ENCODE measurements around the gene PEAK3. TPM values are rescaled to one million over a fixed set of nuclear protein-coding genes. Genes with fewer than 3 reads are reported as not detected.
A peak's percentile ranks its signal among the peaks of the same experiment; 100 is the strongest.

PEAK3 gene
- polyA plus RNA-seq, 3 donors: 2.4 to 6.3 (median 2.9) TPM

DNA sequence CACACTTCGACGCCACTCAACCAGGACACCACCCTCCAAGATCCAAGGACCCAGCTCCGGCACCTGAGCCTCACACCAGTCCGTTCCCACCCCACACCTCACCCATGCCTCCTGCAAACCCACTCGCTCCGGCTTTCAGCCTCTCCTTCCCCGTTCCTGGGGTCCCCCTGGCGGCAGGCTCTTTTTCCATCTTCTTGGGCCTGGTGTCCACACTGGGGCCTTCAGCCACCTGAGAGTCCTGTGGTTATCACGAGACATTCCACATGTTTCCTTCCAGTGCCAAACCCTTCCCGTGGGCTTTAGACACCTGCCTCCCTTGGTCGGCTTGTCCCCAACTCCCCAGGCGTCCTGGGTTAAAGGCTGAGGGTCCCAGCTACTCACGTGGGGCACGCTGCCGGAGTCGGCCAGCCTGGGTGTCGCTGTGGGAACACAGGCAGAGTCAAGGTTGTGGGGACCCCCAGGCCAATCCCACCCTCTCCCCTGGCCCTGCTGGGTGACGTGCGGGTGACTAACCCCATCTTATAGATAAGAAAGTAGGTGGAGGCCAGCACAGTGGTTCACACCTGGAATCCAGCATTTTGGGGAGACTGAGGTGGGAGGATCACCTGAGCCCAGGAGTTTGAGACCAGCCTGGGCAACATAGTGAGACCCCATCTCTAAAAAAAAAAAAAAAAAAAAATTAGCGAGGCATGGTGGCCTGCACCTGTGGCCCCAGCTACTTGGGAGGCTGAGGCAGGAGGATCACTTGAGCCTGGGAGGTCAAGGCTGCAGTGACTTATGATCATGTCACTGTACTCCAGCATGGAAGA is 27.7 kb downstream of the PEAK3 start:
- Histone ChIP-seq H2AFZ (ENCODE audit: insufficient read depth, low read depth, low read length, poor library complexity, severe bottlenecking) (peak overlapping the region; percentile 71), H3K27me3 (ENCODE audit: control insufficient read depth in 2 of 2, insufficient read depth in 2 of 2, low read length in 2 of 2) (peaks cover 18 to 44% of the 10 kb centered on the region in 2 donors), H3K9me3 (replicated peaks in 1 of 2; ENCODE audit: control insufficient read depth in 1 of 2, insufficient read depth in 1 of 2, low read length in 2 of 2) (peaks cover 0 to 14% of the 10 kb centered on the region in 2 donors), H3K79me2 (ENCODE audit: insufficient read depth, low read length) (no peaks in the 10 kb centered on the region), H3K27ac (ENCODE audit: low read depth in 1 of 2, low read length in 2 of 2) (no peak overlapping the region), H3K9ac (ENCODE audit: insufficient read depth, low read length, poor library complexity, severe bottlenecking) (no peak overlapping the region), H4K20me1 (ENCODE audit: insufficient read depth, low read length) (peaks cover 38% of the 10 kb centered on the region), H3K4me3 (replicated peaks in 1 of 3; ENCODE audit: low read depth in 2 of 3, low read length in 3 of 3) (peak overlapping the region in 1 of 3 experiments; percentile 70), H3K4me2 (replicated peaks; ENCODE audit: extremely low read depth, low read length, poor library complexity, severe bottlenecking) (peak overlapping the region; percentile 74), H3K36me3 (replicated peaks in 1 of 2; ENCODE audit: control insufficient read depth in 1 of 2, insufficient read depth in 2 of 2, low read length in 2 of 2) (no peaks in the 10 kb centered on the region), H3K4me1 (ENCODE audit: control insufficient read depth in 1 of 2, insufficient read depth in 2 of 2, low read length in 2 of 2) (peaks cover 32 to 42% of the 10 kb centered on the region in 2 donors)
- intact Hi-C loops (cut with micrococcal nuclease): no loop called here
- Mint-ChIP-seq H3K4me3 (peak overlapping the region; percentile 50 to 86), H3K27me3 (ENCODE audit: low read depth in 3 of 3) (peaks cover 38 to 68% (median 48%) of the 10 kb centered on the region in 3 donors), H3K4me1 (peaks cover 22% of the 10 kb centered on the region), H3K27ac (no peak overlapping the region), H3K36me3 (peaks cover 0 to 4% of the 10 kb centered on the region in 2 donors), H3K9me3 (peaks cover 0 to 5% (median 0%) of the 10 kb centered on the region in 7 donors)
- TF ChIP-seq, protein P1, sequence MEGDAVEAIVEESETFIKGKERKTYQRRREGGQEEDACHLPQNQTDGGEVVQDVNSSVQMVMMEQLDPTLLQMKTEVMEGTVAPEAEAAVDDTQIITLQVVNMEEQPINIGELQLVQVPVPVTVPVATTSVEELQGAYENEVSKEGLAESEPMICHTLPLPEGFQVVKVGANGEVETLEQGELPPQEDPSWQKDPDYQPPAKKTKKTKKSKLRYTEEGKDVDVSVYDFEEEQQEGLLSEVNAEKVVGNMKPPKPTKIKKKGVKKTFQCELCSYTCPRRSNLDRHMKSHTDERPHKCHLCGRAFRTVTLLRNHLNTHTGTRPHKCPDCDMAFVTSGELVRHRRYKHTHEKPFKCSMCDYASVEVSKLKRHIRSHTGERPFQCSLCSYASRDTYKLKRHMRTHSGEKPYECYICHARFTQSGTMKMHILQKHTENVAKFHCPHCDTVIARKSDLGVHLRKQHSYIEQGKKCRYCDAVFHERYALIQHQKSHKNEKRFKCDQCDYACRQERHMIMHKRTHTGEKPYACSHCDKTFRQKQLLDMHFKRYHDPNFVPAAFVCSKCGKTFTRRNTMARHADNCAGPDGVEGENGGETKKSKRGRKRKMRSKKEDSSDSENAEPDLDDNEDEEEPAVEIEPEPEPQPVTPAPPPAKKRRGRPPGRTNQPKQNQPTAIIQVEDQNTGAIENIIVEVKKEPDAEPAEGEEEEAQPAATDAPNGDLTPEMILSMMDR (IDR thresholded peaks at IDR 0.05): no peak
- DNase-seq: no peak
- 70% methylated on average over 12 of the region's 20 CpGs for WGBS (ENCODE audit: insufficient coverage)

DNA sequence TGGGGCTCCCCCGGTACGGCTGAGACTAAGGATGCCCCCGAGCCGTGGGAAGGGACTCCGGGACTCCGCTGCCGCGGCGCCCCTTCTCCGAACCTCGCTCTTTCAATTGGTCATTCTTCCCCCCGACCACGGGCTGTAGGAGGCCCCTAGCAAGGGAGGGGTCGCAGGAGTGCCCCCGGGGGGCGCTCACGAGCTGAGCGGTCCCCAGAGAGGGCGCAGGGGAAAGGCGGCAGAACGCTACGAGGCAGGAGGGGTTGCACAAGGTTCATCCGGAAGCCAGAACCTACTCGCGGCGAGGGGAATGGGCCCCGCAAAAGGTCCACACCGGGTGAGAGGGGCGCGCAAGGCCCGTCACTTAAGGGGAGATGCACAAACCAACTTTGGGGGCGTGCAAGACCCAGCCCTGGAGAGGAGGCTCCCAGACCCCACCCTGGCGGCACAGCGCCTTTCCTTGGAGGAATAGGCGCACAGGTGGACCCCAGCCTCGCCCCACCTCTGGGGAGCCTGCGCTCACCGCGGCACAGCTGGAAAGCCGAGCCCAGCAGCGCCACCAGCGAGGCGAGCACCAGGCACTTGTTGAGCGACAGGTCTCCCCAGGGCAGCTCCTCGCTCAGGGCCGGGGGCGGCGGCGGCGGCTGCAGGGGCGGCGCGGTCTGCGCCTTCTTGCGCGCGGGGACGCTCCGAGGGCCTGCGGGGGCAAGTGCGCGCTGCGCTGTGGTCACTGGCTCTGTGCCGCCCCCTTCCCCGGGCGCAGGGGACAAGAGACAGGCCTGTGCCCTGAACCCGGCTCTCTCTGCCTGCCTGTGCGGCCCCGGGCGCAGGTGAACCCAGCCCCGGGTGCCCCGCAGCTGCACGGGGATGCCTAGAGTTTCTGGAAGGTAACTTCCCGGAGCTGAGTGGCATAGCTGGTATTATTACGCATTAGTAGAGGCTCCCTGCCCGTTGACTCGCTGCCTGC is 28.6 kb downstream of the PEAK3 start:
- Histone ChIP-seq H3K36me3 (replicated peaks in 1 of 2; ENCODE audit: control insufficient read depth in 1 of 2, insufficient read depth in 2 of 2, low read length in 2 of 2) (peaks cover 6% of the 10 kb centered on the region in 2 donors), H3K4me2 (replicated peaks; ENCODE audit: extremely low read depth, low read length, poor library complexity, severe bottlenecking) (peak overlapping the region; percentile 74), H3K4me3 (replicated peaks in 1 of 3; ENCODE audit: low read depth in 2 of 3, low read length in 3 of 3) (peak overlapping the region in 2 of 3 experiments; percentile 7 to 70), H3K9ac (ENCODE audit: insufficient read depth, low read length, poor library complexity, severe bottlenecking) (no peak overlapping the region), H3K79me2 (ENCODE audit: insufficient read depth, low read length) (no peaks in the 10 kb centered on the region), H3K9me3 (replicated peaks in 1 of 2; ENCODE audit: control insufficient read depth in 1 of 2, insufficient read depth in 1 of 2, low read length in 2 of 2) (peaks cover 0 to 14% of the 10 kb centered on the region in 2 donors), H2AFZ (ENCODE audit: insufficient read depth, low read depth, low read length, poor library complexity, severe bottlenecking) (peak overlapping the region; percentile 71), H3K27me3 (ENCODE audit: control insufficient read depth in 2 of 2, insufficient read depth in 2 of 2, low read length in 2 of 2) (peaks cover 18 to 51% of the 10 kb centered on the region in 2 donors), H3K4me1 (ENCODE audit: control insufficient read depth in 1 of 2, insufficient read depth in 2 of 2, low read length in 2 of 2) (peaks cover 32 to 42% of the 10 kb centered on the region in 2 donors), H4K20me1 (ENCODE audit: insufficient read depth, low read length) (peaks cover 47% of the 10 kb centered on the region), H3K27ac (ENCODE audit: low read depth in 1 of 2, low read length in 2 of 2) (no peak overlapping the region)
- H3K9me3 Mint-ChIP-seq: peaks cover 0 to 8% (median 0%) of the 10 kb centered on the region in 7 donors
- DNase-seq: peak in 2 of 3 donors; percentile 39 to 50
- peaks cover 43 to 72% (median 47%) of the 10 kb centered on the region in 3 donors for H3K27me3 Mint-ChIP-seq (ENCODE audit: low read depth in 3 of 3)
- intact Hi-C loops (cut with micrococcal nuclease): no loop called here
- WGBS (ENCODE audit: insufficient coverage): 9% methylated on average over 76 of the region's 77 CpGs
- no peak overlapping the region for H3K27ac Mint-ChIP-seq
- TF ChIP-seq, protein P1 (IDR thresholded peaks at IDR 0.05): peak; percentile 26
- H3K4me3 Mint-ChIP-seq: peak overlapping the region; percentile 64 to 86
- H3K36me3 Mint-ChIP-seq: peaks cover 7% of the 10 kb centered on the region in 2 donors
- peaks cover 22% of the 10 kb centered on the region for H3K4me1 Mint-ChIP-seq
